ENCODE measurements around the gene BSN. TPM values are rescaled to one million over a fixed set of nuclear protein-coding genes. Genes with fewer than 3 reads are reported as not detected.
"Not testable (repeated sequence)": the region's sequence is repeated elsewhere in the genome, so short reads cannot be mapped to it uniquely, and the experiment has no call there.

Gene BSN
- total and polyA plus RNA-seq, 2 of the 4 experiments (the other 2 are of a cell fraction), result under 0.01 to 0.03 TPM

DNA sequence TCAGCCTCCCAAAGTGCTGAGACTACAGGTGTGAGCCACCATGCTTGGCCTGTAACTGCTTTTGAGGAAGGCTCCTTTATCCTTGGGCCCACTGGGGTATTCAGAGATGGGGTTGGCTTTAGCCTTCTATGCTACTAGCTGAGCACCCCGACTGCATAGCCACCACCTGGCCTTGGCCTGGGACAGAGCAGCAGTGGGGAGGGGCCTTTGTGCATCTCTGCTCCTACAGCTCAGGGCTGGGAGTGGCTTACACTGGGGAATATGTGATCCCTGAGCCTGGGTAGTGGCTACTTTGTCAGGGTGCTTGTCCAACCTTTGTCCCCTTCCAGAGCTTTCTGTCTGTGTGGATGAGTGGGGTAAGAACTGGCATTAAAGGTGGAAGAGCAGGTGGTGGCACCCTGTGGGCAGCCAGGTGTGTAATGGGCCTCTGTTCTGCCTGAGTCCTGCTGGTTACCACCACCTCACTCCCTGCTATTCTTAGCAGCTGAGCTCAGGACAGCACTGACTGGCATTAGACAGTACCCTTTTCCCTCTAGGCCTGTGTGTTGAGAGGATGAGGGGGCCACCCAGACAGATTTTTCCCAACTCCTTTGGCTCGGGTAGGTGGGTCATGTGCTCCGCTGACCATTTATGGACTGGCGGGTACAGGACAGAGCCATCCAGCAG, 141.2 kb downstream of the BSN start:
- H3K56ac ChIP-seq (ENCODE audit: extremely low read depth, insufficient read depth, low read length); H3K14ac ChIP-seq (replicated peaks; ENCODE audit: low read depth, low read length); H3K4me3 ChIP-seq (ENCODE audit: insufficient read depth, low read depth, low read length); POLR2A ChIA-PET (ENCODE audit: unreplicated experiment); CTCF ChIA-PET; H2BK20ac ChIP-seq (ENCODE audit: low read depth, low read length); H4K8ac ChIP-seq (ENCODE audit: low read depth in 2 of 2, low read length in 2 of 2); H4K20me1 ChIP-seq (ENCODE audit: insufficient read depth, low read length); H2BK5ac ChIP-seq (ENCODE audit: low read depth, low read length, poor library complexity, severe bottlenecking); H2AK9ac ChIP-seq (replicated peaks; ENCODE audit: low read depth, low read length, poor library complexity); H3K18ac ChIP-seq (ENCODE audit: low read depth, low read length); H3K27ac ChIP-seq (ENCODE audit: insufficient read depth, low read length); H2BK120ac ChIP-seq (ENCODE audit: low read depth, low read length); in situ Hi-C loops (cut with MboI; ENCODE audit: low sequenced_read_pairs); dilution Hi-C loops (cut with HindIII; ENCODE audit: low sequenced_read_pairs, unreplicated experiment); H3K23ac ChIP-seq (ENCODE audit: low read depth, low read length); H3K9me1 ChIP-seq (ENCODE audit: insufficient read depth, low read length); H3K27me3 ChIP-seq (ENCODE audit: control insufficient read depth, insufficient read depth, low read length); intact Hi-C loops (cut with micrococcal nuclease); H2AK5ac ChIP-seq (ENCODE audit: low read depth, low read length); H3K4me1 ChIP-seq (ENCODE audit: control insufficient read depth, insufficient read depth, low read length); H3K9me3 ChIP-seq (ENCODE audit: control insufficient read depth, insufficient read depth, low read length); ATAC-seq (ENCODE audit: low read depth); H2AFZ ChIP-seq (replicated peaks; ENCODE audit: low read length, poor library complexity); H3K4ac ChIP-seq (ENCODE audit: low read depth, low read length); H3K4me2 ChIP-seq (ENCODE audit: low read depth, low read length); H3K9ac ChIP-seq (ENCODE audit: low read depth, low read length); H4K91ac ChIP-seq (ENCODE audit: insufficient read depth, low read depth, low read length); BruUV-seq (replicated peaks); H4K5ac ChIP-seq (ENCODE audit: low read depth, low read length); DNase-seq; H2BK15ac ChIP-seq (ENCODE audit: low read depth, low read length): not testable (repeated sequence)
- WGBS, 2 experiments (ENCODE audit: extremely low coverage in 2 of 2, insufficient read length in 1 of 2), result no CpG with 5 or more reads among the region's 4 CpGs
- Histone ChIP-seq H3K79me1 (ENCODE audit: low read depth in 1 of 2, low read length in 2 of 2) (peaks cover 7 to 25% of the 10 kb centered on the region in 2 experiments), H3K36me3 (ENCODE audit: control insufficient read depth, insufficient read depth, low read length) (peaks cover 23% of the 10 kb centered on the region)

Measured in IMR-90 (cell line).